Measurements from ENCODE around the gene HOXB3. TPM values are rescaled to one million over a fixed set of nuclear protein-coding genes. Genes with fewer than 3 reads are reported as not detected.
"Not testable (repeated sequence)": the region's sequence is repeated elsewhere in the genome, so short reads cannot be mapped to it uniquely, and the experiment has no call there.

Gene HOXB3
- total RNA-seq, 1 donor from 2014 or later = 2.5 TPM

DNA sequence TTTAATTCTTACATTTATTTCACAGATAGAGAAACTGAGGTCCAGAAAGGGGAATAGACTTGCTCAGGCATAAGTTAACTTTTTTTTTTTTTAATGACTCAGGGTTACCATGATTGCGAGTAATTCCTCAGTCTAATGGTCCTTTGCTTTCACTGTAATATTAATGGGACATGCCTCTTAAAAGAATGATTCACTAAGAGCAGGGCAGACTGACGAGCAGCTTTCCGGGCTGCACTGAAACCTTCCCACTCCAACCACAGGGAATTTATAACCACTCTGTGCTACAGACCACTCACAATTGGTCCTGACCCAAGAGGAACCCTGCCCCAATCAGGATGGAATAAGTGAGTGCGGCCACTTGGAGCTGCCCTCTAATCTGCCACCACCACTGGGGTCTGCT lies 50.9 kb downstream of the HOXB3 start:
- Mint-ChIP-seq H3K4me1 (ENCODE audit: low read depth) (peaks cover 19% of the 10 kb centered on the region), H3K9me3 (no peaks in the 10 kb centered on the region), H3K27ac (no peak overlapping the region), H3K4me3 (no peak overlapping the region), H3K27me3 (ENCODE audit: insufficient read depth) (peaks cover 8% of the 10 kb centered on the region), H3K36me3 (ENCODE audit: low read depth) (peaks cover 13% of the 10 kb centered on the region)
- intact Hi-C loops (cut with micrococcal nuclease) = no loop called here
- no peak for DNase-seq (ENCODE audit: low spot score)

- Mint-ChIP-seq H3K4me3 (no peak overlapping the region), H3K9me3 (no peaks in the 10 kb centered on the region), H3K27ac (no peak overlapping the region), H3K27me3 (ENCODE audit: insufficient read depth) (peaks cover 14% of the 10 kb centered on the region), H3K36me3 (ENCODE audit: low read depth) (peaks cover 8% of the 10 kb centered on the region), H3K4me1 (ENCODE audit: low read depth) (peaks cover 15% of the 10 kb centered on the region)
- no peak for DNase-seq (ENCODE audit: low spot score)
- intact Hi-C loops (cut with micrococcal nuclease) = no loop called here
Observed at GRCh38 chr17:48537316-48537715, 52.7 kb downstream of the HOXB3 start.

- H3K4me3 Mint-ChIP-seq; DNase-seq (ENCODE audit: low spot score); H3K27ac Mint-ChIP-seq; H3K36me3 Mint-ChIP-seq (ENCODE audit: low read depth); H3K9me3 Mint-ChIP-seq; intact Hi-C loops (cut with micrococcal nuclease): not testable (repeated sequence)
- H3K27me3 Mint-ChIP-seq (ENCODE audit: insufficient read depth) = peaks cover 20% of the 10 kb centered on the region
- peaks cover 11% of the 10 kb centered on the region for H3K4me1 Mint-ChIP-seq (ENCODE audit: low read depth)
Observed at GRCh38 chr17:48535793-48536559, 54.1 kb downstream of the HOXB3 start.

DNA sequence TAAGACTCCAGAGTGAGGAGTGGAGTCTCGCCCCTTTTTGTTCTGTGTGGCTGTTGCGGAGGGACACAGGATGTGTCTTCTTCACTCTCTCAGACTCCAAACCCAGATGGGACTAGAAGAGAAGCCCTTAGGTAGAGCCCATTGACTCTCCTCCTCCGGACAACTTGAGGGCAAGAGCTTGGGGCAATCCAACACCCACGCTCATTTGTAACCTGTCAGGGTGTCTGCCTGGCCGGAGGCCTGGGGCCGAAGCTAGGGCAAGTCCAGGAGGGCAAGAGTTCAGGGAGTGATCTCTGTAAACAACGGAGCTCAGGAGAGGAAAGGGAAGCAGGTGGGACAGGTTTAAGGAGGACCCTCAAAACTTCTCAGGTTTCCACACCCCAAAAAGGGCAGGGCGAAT lies 57.8 kb downstream of the HOXB3 start:
- H3K27ac Mint-ChIP-seq = no peak overlapping the region
- DNase-seq (ENCODE audit: low spot score) = no peak
- intact Hi-C loops (cut with micrococcal nuclease) = no loop called here
- peaks cover 31% of the 10 kb centered on the region for H3K27me3 Mint-ChIP-seq (ENCODE audit: insufficient read depth)
- no peak overlapping the region for H3K4me3 Mint-ChIP-seq
- H3K4me1 Mint-ChIP-seq (ENCODE audit: low read depth) = no peaks in the 10 kb centered on the region
- H3K9me3 Mint-ChIP-seq = no peaks in the 10 kb centered on the region
- H3K36me3 Mint-ChIP-seq (ENCODE audit: low read depth) = no peaks in the 10 kb centered on the region

- H3K4me1 Mint-ChIP-seq (ENCODE audit: low read depth) = no peaks in the 10 kb centered on the region
- no peaks in the 10 kb centered on the region for H3K9me3 Mint-ChIP-seq
- intact Hi-C loops (cut with micrococcal nuclease) = no loop called here
- no peak within 1 kb of the TSS for H3K27ac Mint-ChIP-seq
- DNase-seq (ENCODE audit: low spot score) = no peak
- no peak within 1 kb of the TSS for H3K4me3 Mint-ChIP-seq
- H3K27me3 Mint-ChIP-seq (ENCODE audit: insufficient read depth) = peaks cover 41% of the 10 kb centered on the region
- H3K36me3 Mint-ChIP-seq (ENCODE audit: low read depth) = no peaks in the 10 kb centered on the region
Observed at GRCh38 chr17:48530887-48531272, 59.2 kb downstream of the HOXB3 start, which contains the start of gene HOXB1. Gene HOXB1, minus strand, starts transcription at chr17:48531011. Its CDS starts 107 bp downstream, at chr17:48530904.

- no peaks in the 10 kb centered on the region for H3K36me3 Mint-ChIP-seq (ENCODE audit: low read depth)
Observed at GRCh38 chr17:48530208-48530886, 59.7 kb downstream of the HOXB3 start.

GRCh38 chr17:48529683-48530009 lies 60.4 kb downstream of the HOXB3 start:
- Mint-ChIP-seq H3K4me3 (no peak overlapping the region), H3K27ac (no peak overlapping the region), H3K36me3 (ENCODE audit: low read depth) (no peaks in the 10 kb centered on the region), H3K27me3 (ENCODE audit: insufficient read depth) (peaks cover 51% of the 10 kb centered on the region), H3K9me3 (no peaks in the 10 kb centered on the region), H3K4me1 (ENCODE audit: low read depth) (no peaks in the 10 kb centered on the region)
- no peak for DNase-seq (ENCODE audit: low spot score)
- intact Hi-C loops (cut with micrococcal nuclease) = no loop called here

More at GRCh38 chr17:48530208-48530886, 59.7 kb downstream of the HOXB3 start:
- intact Hi-C loops (cut with micrococcal nuclease) = no loop called here
- H3K27ac Mint-ChIP-seq = no peak overlapping the region
- H3K4me3 Mint-ChIP-seq = no peak overlapping the region
- H3K9me3 Mint-ChIP-seq = no peaks in the 10 kb centered on the region
- no peaks in the 10 kb centered on the region for H3K4me1 Mint-ChIP-seq (ENCODE audit: low read depth)
- DNase-seq (ENCODE audit: low spot score) = no peak
- H3K27me3 Mint-ChIP-seq (ENCODE audit: insufficient read depth) = peaks cover 46% of the 10 kb centered on the region

DNA sequence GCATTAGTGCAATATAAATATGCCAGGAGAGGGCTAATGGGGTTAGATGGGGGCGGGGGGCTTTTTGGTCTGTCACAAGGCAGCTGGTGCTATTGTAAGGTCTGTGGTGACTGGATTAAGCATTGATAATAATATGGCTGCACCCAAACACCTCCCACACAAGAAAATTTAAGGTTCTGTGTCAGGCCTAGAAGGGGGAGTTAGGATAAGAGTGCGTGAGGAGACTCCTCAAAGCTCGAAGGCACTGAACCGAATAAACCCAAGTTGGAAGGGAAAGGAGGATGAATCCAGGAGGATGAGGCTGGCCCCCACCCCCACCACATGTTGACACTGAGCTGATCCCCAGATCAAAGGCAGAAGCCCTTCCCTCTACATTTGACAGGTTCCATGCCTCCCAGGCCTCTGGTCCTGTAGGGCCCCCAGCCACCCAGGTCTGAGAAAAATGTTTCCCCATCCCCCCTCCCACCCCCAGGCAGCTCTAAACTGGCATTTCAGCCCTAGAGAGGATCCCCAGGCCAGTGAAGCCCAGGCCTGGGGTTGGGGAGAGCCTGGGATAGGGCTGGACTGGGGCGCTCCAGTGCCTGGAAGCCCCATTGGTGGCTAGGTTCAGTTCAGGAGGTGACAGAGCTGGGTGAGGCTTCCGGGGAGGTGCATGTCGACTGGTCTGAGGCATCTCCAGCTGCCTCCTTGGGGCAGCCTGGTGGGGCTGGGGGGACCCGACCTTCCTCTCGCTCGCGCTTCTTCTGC lies 60.9 kb downstream of the HOXB3 start:
- Mint-ChIP-seq H3K27me3 (ENCODE audit: insufficient read depth) (peaks cover 57% of the 10 kb centered on the region), H3K9me3 (no peaks in the 10 kb centered on the region), H3K4me1 (ENCODE audit: low read depth) (no peaks in the 10 kb centered on the region), H3K36me3 (ENCODE audit: low read depth) (no peaks in the 10 kb centered on the region), H3K4me3 (no peak overlapping the region), H3K27ac (no peak overlapping the region)
- no peak for DNase-seq (ENCODE audit: low spot score)
- intact Hi-C loops (cut with micrococcal nuclease) = no loop called here

GRCh38 chr17:48528153-48528935 lies 61.7 kb downstream of the HOXB3 start:
- intact Hi-C loops (cut with micrococcal nuclease) = no loop called here
- peaks cover 60% of the 10 kb centered on the region for H3K27me3 Mint-ChIP-seq (ENCODE audit: insufficient read depth)

GRCh38 chr17:48527547-48527932 lies 62.5 kb downstream of the HOXB3 start:
- Mint-ChIP-seq H3K27ac (no peak overlapping the region), H3K9me3 (no peaks in the 10 kb centered on the region), H3K27me3 (ENCODE audit: insufficient read depth) (peaks cover 64% of the 10 kb centered on the region), H3K36me3 (ENCODE audit: low read depth) (no peaks in the 10 kb centered on the region), H3K4me1 (ENCODE audit: low read depth) (no peaks in the 10 kb centered on the region), H3K4me3 (no peak overlapping the region)
- intact Hi-C loops (cut with micrococcal nuclease) = no loop called here
- DNase-seq (ENCODE audit: low spot score) = no peak

More at GRCh38 chr17:48528153-48528935, 61.7 kb downstream of the HOXB3 start:
- DNase-seq (ENCODE audit: low spot score) = no peak
- no peaks in the 10 kb centered on the region for H3K4me1 Mint-ChIP-seq (ENCODE audit: low read depth)
- H3K4me3 Mint-ChIP-seq = no peak overlapping the region
- H3K27ac Mint-ChIP-seq = no peak overlapping the region
- H3K36me3 Mint-ChIP-seq (ENCODE audit: low read depth) = no peaks in the 10 kb centered on the region
- H3K9me3 Mint-ChIP-seq = no peaks in the 10 kb centered on the region

- intact Hi-C loops (cut with micrococcal nuclease) = no loop called here
Observed at GRCh38 chr17:48526608-48527546, 63.2 kb downstream of the HOXB3 start.

DNA sequence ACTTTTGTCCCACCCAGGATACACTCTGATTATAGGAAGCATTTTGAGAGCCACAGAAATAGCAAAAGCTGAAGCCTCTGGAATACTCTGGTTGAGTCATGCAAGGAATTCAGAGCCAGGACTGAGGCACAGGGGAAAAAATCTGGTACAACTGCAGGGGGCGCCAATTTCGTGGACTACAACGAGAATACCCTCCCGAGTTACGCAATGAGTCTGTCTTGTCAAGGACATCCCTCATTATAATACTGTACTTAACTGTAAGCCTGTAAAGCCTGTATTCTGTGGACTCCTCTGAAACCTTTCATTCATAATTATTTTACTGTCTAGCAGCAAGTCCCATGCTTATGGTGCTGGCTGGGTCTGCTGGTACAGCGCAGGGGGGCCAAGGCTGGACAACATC lies 67.0 kb downstream of the HOXB3 start:
- Mint-ChIP-seq H3K27ac (no peak overlapping the region), H3K9me3 (no peaks in the 10 kb centered on the region), H3K4me3 (no peak overlapping the region), H3K36me3 (ENCODE audit: low read depth) (no peaks in the 10 kb centered on the region), H3K4me1 (ENCODE audit: low read depth) (peaks cover 16% of the 10 kb centered on the region), H3K27me3 (ENCODE audit: insufficient read depth) (peaks cover 55% of the 10 kb centered on the region)
- intact Hi-C loops (cut with micrococcal nuclease) = no loop called here
- DNase-seq (ENCODE audit: low spot score) = no peak

More at GRCh38 chr17:48526608-48527546, 63.2 kb downstream of the HOXB3 start:
- no peak overlapping the region for H3K27ac Mint-ChIP-seq
- no peak for DNase-seq (ENCODE audit: low spot score)
- no peaks in the 10 kb centered on the region for H3K9me3 Mint-ChIP-seq
- H3K4me3 Mint-ChIP-seq = no peak overlapping the region
- H3K27me3 Mint-ChIP-seq (ENCODE audit: insufficient read depth) = peaks cover 59% of the 10 kb centered on the region
- H3K4me1 Mint-ChIP-seq (ENCODE audit: low read depth) = no peaks in the 10 kb centered on the region
- H3K36me3 Mint-ChIP-seq (ENCODE audit: low read depth) = no peaks in the 10 kb centered on the region

Measured in activated T-helper 1 cell treated with anti-CD3 and anti-CD28 coated beads, Interleukin-12 subunit alpha, Interleukin-12 subunit beta, Interleukin-2, Interleukin-4 antibody, amounts not matched to agents 30 ng/mL and 10 ng/mL and 1 ng/mL, durations not matched to agents 14 hours and 24 hours and 36 hours (primary cell).